GM19395 (cell line): ENCODE results near the gene RBMS2.

Source experiments
- ATAC-seq: cut with Tn5 transposase; IDR thresholded peaks from one replicate; pipeline ENCODE4 v1.9.1; 2021; ENCODE audit warnings: mild to moderate bottlenecking, moderate library complexity; ENCODE audit not compliant: unreplicated experiment

The RBMS2 gene

DNA sequence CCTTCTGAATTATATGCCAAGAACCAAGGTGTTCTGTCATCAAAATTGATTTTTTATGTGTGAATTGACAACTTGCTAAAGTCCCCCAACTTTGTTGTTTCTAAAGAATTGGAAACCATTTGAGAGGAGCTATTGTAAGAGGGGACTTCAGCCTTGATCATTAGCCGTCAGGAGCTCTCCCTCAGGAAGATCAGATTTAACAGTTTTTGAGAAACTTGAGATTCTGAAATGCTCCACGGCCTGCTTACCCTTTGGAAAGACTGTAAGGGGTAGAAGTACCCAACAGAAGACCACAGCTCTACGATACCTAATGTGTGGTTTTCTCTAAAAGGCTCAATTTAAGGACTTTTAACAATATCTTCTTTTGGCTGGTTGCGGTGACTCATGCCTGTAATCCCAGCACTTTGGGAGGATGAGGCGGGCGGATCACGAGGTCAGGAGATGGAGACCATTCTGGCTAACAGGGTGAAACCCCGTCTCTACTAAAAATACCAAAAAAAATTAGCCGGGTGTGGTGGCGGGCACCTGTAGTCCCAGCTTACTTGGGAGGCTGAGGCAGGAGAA is 57.4 kb downstream of the RBMS2 start:
- ATAC-seq = no peak

GRCh38 chr12:56581418-56582145 is 60.0 kb downstream of the RBMS2 start:
- ATAC-seq = no peak

- no peak for ATAC-seq
These were observed 63.5 kb downstream of the RBMS2 start for GRCh38 chr12:56585098-56585497.

- no peak for ATAC-seq
These were observed 68.2 kb downstream of the RBMS2 start for GRCh38 chr12:56589783-56590182.

DNA sequence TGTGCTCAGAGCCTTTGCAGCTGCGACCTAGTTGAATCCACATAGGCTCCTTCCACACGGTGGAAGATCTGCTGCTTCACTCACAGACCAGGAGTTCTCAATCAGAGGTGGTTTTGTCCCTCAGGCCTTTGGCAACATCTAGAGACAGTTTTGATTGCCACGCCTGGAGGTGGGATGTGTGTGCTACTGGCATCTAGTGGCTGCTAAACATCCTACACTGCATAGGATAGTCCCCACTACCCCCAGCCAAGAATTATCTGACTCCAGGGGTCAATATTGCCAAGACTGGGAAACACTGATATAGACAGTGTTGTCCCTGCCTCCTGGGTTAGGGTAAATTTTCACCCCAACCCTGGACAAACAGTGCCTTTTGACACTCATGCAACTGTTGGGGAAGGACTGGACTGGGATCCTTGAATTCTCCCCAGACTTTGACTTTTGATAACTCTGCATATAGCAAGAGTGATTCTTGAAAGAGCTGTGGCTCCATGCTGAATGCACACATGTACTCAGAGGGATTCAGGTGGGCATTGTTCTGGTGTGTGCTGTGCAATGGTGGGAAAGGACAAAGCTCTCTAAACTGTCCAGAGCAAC is 68.7 kb downstream of the RBMS2 start:
- ATAC-seq = no peak

DNA sequence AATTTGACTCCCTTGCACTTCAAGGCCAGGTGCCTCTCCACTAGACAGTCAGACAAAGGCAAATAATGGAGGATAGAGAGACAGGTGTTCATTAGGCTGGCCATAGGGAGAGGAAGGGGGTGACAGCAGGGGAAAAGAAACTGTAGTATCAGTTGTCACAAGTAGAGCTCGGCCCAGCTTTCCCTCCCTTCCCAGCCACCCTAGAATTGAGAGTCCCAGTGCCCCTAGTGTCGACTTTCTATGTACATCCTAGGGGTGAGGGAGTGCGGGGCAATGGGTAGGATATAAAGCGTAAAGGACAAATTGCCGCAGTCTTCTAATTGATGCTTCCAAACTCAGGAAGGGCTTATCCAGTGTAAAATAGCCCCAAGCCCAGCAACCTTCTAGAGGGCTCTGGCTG is 69.5 kb downstream of the RBMS2 start:
- no peak for ATAC-seq

DNA sequence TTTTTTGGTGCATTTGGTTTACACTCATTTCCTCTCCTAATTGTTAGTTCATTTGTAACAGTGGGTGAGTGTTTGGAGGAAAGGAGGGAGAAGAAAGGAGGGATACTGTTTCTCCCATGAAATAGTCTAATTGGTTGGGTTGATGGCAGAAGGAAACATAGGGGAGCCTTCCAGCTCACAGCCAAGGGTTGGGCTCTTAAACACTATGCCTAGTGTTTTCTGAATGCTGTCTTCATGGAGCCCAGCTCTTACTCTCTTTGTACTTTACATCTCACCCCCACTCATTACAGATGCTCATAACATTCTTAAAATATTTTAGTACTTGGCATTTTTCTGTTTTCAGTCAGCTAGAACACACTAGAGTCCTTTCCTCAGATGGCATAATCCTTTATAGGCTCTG is 70.3 kb downstream of the RBMS2 start:
- ATAC-seq = no peak

DNA sequence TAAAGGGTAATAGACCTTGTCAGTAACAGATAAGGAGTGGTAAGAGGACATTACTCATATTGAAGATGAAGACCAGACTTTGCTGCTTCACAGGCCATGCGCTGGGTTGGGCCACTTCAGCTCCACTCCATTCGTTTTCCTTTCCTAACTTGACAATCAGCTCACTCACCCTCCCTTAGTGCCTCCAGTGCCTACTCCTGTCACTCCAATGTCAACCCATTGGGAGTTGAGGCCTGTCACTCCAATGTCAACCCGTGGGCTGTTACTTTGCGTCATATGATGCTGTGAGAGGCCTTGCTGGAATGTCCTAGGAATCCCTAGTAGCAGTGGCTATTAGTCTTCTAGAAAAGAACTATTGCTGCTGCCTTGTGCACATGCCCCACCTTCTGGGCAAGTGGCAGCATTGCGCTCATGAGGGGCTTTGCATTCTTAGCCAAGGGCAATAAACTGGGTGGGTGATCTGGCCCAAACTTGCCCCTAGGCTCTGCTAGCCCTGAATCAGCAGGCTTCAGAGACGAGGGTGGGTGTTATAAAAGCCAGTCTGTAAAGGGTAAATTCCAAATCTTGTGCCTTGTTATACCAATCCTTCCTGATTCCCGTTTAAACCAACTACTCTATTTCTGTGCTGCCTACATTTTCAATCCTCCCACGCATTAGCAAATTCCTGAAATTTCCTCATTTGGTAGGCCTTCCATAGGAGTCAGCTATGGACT is 72.4 kb downstream of the RBMS2 start:
- no peak for ATAC-seq

DNA sequence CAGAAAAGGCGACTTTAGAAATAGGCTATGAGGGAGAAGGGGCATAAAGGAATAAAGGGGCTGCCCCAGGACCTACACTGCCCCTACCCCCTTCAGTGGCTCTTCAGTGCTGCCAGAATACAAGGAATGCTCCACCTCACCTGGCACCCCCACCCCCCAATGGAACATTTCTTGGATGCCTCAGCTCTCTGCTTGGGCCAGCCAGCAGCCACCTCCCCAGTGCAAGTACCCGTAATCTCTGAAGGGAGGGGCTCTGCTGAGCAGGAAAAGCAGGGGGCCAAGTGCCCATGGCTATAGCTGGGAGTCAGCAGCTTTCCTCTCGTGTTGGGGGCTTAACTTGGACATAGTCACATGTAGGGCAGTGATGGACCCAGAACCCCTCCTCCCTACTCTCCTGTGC is 75.2 kb downstream of the RBMS2 start:
- ATAC-seq = no peak

GRCh38 chr12:56599041-56599440 is 77.4 kb downstream of the RBMS2 start:
- no peak for ATAC-seq

DNA sequence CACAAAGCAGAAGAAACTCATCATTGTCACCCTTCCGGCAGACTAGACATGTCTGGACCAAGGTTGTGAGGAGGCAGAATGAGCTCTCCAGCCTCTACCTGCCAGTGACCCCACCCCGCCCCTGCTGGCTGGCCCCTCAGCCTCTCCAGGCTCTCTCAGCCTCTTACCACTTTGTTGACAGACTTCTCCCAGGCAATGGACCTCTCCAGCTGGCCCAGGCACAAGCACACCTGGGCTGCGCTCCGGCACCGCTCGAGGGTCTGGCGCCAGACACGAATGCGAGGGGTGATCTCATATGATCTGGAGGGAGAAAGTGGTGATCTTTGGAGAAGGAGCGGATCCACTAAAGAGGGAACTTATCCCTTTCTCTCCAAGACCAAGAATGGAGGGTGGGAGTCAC is 78.2 kb downstream of the RBMS2 start:
- no peak for ATAC-seq

DNA sequence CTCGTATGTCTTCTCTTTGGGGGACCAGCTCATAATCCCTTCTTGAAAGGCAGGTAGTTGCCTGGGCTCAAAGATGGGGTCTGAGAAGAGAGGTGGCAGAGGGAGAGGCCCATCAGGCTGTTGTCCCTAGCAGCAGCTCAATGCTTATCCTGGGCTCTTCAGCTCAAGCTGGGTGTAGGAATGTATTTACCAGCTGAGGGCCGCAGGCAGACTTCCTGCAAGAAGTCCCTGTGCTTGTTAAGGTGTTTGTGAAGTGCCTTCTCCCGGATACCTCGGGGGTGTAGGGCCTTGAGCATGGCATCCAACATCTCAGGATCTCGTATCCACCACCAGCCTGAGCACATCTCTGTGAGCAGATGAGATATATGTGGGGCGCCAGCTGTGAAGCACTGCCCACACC is 79.1 kb downstream of the RBMS2 start:
- no peak for ATAC-seq

GRCh38 chr12:56601503-56601902 is 79.9 kb downstream of the RBMS2 start:
- no peak for ATAC-seq

- ATAC-seq = no peak
These were observed 80.6 kb downstream of the RBMS2 start for GRCh38 chr12:56602239-56602638.

DNA sequence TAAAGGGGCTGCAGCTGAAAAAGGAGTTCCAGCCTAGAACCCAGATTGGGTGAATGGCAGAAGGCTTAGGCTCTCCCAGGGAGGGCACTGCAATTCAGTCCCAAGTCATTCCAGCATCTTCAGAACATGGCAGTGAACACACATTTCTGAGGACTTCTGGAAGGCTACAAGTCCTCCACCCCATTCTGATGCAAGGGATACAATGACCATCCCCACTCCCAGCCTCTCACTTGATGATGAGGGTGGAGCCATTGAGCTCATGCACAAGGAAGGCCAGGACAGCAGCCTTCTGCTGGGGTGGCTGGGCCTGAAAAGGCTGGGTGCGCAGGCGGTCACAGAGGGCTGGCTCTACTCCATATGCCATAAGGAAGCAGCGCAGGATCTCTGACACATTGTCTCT is 82.7 kb downstream of the RBMS2 start:
- no peak for ATAC-seq

- ATAC-seq = no peak
These were observed 93.0 kb downstream of the RBMS2 start for GRCh38 chr12:56614627-56615026.

- no peak for ATAC-seq
These were observed 94.6 kb downstream of the RBMS2 start for GRCh38 chr12:56616244-56616643.

DNA sequence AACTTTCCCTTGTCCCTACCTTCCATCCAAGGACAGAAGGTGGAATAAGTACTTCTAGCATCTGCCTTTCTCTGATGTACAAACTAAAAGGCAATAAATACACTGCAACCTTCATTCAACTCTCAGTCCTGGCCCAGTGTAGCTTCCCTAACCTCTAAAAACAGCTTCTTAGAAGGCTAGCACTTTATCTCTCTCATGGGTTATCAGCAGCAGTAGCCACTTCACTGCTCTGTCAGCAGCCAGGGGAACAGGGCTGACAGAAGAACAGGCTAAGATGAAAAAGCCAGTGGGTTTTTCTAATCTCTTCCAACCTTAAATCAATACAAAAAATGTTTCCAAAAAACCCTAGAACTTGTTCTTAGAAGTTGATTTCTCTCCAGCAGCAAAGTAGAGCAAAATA is 95.3 kb downstream of the RBMS2 start:
- no peak for ATAC-seq

GRCh38 chr12:56622535-56622934 is 100.9 kb downstream of the RBMS2 start:
- no peak for ATAC-seq

- ATAC-seq = no peak
These were observed 105.1 kb downstream of the RBMS2 start for GRCh38 chr12:56626701-56627100.

- ATAC-seq = peak; percentile 29
These were observed 107.2 kb downstream of the RBMS2 start for GRCh38 chr12:56628671-56629458.
